ENCODE data around the gene SMIM27.

DNA sequence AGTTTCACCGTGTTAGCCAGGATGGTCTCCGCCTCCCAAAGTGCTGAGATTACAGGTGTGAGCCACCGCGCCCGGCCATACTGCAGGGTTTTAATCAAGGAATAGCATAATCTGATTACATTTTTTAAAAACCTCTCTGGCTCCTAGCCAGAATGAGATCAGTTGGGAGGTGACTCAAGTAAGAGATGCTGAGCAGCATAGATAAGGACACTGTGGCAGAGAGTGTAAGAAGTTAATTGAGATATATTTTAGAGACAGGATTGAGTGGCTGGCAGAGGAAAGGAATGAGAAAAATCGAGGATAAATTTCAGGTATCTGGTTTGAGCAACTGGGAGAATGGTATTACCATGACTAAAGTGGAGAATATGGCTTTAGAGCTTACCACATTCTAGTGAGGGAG, 18.8 kb upstream of the SMIM27 start:
- TF ChIP-seq, protein P1, sequence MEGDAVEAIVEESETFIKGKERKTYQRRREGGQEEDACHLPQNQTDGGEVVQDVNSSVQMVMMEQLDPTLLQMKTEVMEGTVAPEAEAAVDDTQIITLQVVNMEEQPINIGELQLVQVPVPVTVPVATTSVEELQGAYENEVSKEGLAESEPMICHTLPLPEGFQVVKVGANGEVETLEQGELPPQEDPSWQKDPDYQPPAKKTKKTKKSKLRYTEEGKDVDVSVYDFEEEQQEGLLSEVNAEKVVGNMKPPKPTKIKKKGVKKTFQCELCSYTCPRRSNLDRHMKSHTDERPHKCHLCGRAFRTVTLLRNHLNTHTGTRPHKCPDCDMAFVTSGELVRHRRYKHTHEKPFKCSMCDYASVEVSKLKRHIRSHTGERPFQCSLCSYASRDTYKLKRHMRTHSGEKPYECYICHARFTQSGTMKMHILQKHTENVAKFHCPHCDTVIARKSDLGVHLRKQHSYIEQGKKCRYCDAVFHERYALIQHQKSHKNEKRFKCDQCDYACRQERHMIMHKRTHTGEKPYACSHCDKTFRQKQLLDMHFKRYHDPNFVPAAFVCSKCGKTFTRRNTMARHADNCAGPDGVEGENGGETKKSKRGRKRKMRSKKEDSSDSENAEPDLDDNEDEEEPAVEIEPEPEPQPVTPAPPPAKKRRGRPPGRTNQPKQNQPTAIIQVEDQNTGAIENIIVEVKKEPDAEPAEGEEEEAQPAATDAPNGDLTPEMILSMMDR (IDR thresholded peaks at IDR 0.05; ENCODE audit: insufficient read depth, low read length) = no peak
- no peak for TF ChIP-seq POLR2AphosphoS5 (IDR thresholded peaks at IDR 0.05; ENCODE audit: low read depth)
